HepG2 (cell line): ENCODE measurements around the gene ANKRD34C.

ENCODE experiments used
- SRSF9 ChIP-seq: fragments of 200-400 bp; formaldehyde crosslinking; IDR thresholded peaks from 2 replicates; pipeline ENCODE4 v1.6.1; 2018; ENCODE audit warnings: borderline replicate concordance, mild to moderate bottlenecking, low read depth, low read length; ENCODE audit not compliant: insufficient read depth, poor library complexity, severe bottlenecking
- ZNF121 ChIP-seq: sonication (generic); formaldehyde crosslinking; IDR thresholded peaks from 2 replicates; pipeline ENCODE4 v1.5.0; 2020; ENCODE audit warnings: mild to moderate bottlenecking, missing genetic modification reagents

DNA sequence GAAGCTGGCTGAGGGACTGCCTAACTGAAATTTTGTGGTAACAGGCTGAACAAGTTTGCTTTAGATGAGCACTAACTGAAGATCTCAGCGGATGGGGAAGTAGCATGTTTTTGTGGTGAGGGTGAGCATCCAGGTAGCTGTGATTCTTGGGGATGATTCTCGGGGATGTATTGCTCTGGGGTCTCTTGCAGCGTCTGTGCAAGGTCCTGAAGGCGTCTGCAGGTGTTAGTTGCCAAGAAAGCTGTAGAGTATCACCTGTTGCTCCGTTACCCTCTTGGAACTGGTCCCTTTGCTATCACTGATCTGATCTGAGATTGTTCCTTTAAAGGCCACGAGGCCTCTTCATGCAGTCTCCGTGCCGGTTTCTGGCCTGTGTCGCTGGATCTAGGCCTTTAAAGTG, 34.3 kb downstream of the ANKRD34C start:
- no peak for TF ChIP-seq SRSF9
- TF ChIP-seq ZNF121 (CRISPR knock-in tag) = no peak
